Measurements from ENCODE around the gene ADAM10. TPM values are rescaled to one million over a fixed set of nuclear protein-coding genes. Genes with fewer than 3 reads are reported as not detected.
"Not testable (repeated sequence)": the region's sequence is repeated elsewhere in the genome, so short reads cannot be mapped to it uniquely, and the experiment has no call there.

ADAM10 gene
- total RNA-seq, 4 donors from 2014 or later, result 51.6 to 111 (median 63.3) TPM

DNA sequence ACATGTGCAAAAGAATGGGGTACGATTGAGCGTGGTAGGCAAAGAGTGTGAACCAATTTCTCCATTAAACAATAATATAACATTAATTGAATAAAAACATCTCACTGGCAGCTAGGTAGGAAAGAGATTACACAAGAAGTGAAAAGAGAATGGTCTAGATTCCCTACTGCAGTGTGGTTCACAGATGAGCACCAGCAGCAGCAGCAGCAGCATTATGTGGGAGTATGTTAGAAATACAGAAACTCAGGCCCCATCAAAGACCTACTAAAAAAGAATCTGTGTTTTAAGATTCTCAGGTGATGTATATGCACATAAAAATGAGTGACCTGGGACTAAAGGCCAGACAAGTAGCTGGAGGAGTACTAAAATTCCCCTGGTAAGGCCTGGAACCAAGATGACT is 118.2 kb downstream of the ADAM10 start:
- TF ChIP-seq, protein P1, sequence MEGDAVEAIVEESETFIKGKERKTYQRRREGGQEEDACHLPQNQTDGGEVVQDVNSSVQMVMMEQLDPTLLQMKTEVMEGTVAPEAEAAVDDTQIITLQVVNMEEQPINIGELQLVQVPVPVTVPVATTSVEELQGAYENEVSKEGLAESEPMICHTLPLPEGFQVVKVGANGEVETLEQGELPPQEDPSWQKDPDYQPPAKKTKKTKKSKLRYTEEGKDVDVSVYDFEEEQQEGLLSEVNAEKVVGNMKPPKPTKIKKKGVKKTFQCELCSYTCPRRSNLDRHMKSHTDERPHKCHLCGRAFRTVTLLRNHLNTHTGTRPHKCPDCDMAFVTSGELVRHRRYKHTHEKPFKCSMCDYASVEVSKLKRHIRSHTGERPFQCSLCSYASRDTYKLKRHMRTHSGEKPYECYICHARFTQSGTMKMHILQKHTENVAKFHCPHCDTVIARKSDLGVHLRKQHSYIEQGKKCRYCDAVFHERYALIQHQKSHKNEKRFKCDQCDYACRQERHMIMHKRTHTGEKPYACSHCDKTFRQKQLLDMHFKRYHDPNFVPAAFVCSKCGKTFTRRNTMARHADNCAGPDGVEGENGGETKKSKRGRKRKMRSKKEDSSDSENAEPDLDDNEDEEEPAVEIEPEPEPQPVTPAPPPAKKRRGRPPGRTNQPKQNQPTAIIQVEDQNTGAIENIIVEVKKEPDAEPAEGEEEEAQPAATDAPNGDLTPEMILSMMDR (IDR thresholded peaks at IDR 0.05), result no peak
- ATAC-seq (ENCODE audit: low FRiP score) (no peak), DNase-seq (ENCODE audit: low spot score) (no peak)

DNA sequence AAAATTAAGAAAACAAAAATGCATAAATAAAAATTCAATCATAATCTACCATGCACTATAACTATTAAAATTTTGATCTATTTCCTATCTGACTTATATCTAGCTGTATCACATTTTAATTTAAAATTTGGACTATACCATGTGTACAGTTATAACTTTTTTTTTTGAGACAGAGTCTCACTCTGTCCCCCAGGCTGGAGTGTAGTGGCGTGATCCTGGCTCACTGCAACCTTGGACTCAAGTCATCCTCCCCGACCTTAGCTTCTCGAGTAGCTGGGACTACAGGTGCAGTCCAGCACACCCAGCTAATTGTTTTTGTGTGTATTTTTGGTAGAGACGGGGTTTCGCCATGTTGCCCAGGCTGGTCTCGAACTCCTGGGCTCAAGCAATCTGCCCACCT is 119.9 kb downstream of the ADAM10 start:
- ATAC-seq (ENCODE audit: low FRiP score), result no peak
- no peak for DNase-seq (ENCODE audit: low spot score)
- TF ChIP-seq, protein P1 (IDR thresholded peaks at IDR 0.05), result no peak

DNA sequence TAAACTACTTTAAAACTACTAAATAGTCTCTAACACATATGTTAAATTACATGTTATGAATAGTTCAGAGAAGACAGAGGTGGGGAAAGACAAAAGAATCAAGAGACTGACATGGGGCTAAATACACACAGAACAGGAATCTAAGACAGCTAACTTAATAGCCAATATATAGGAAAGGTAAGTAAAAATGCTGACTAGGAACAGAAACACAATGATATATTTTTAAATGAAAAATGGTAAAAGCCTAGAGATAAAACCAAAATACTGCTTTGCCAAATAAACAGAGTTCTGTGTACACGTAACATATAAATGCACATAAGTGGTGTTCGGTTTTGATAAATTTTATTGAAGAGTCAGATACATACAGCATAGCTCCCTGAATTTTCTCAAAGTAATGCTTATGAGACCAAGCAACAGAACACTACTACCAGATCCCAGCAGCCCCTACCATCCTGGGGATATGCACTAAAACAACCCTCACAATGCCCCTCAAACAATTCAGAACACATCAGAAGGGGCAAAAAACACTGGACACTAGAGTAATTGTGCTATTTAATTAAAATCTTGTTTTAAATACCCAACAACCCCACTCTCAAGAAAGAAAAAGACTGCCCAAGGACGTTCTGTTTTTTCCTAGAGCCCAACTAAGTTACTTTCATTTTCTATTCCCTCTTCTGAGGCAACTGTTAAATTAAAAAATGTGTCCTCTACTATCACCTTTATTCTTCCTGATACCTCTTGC is 121.1 kb downstream of the ADAM10 start:
- TF ChIP-seq, protein P1 (IDR thresholded peaks at IDR 0.05), result no peak
- peak; percentile 64 for ATAC-seq (ENCODE audit: low FRiP score)
- no peak for DNase-seq (ENCODE audit: low spot score)

- ATAC-seq (ENCODE audit: low FRiP score) (no peak), DNase-seq (ENCODE audit: low spot score) (no peak)
- TF ChIP-seq, protein P1 (IDR thresholded peaks at IDR 0.05), result no peak
These were observed 121.8 kb downstream of the ADAM10 start for GRCh38 chr15:58627701-58628100.

DNA sequence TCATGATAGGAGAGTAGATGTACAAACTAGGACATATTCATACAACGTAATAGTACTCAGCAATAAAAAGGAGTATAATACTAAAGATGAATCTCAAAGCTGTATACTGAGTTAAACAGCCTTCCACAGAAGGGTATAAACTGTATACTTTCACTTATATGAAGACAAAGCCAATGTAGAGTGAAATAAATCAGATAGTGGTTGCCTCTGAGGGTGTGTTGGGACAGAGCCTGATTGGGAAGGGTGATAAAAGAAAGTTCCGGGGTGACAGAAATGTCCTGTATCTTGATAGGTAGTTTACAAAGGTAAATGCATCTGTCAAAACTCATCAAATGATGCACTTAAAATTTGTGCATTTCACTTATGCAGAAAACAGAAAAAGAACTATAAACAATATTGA is 122.5 kb downstream of the ADAM10 start:
- TF ChIP-seq, protein P1 (IDR thresholded peaks at IDR 0.05), result no peak
- DNase-seq (ENCODE audit: low spot score), result no peak
- no peak for ATAC-seq (ENCODE audit: low FRiP score)

DNA sequence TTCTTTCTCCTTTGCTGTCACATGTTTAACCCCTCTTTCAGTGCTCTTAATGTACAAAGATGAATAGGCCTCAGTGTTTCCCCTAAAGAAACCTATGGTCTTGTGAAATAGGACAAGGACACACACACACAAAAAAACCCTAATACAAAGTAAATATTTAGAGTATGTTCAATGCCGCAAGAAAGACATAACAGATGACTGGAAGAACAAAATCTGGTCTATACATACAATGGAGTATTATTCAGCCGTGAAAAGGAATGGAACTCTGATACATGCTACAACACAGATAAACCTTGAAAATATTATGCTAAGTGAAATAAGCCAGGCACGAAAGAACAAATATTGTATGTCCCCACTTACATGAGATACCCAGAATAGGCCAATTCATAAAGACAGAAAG is 123.1 kb downstream of the ADAM10 start:
- DNase-seq (ENCODE audit: low spot score) (no peak), ATAC-seq (ENCODE audit: low FRiP score) (no peak)
- TF ChIP-seq, protein P1 (IDR thresholded peaks at IDR 0.05), result no peak

DNA sequence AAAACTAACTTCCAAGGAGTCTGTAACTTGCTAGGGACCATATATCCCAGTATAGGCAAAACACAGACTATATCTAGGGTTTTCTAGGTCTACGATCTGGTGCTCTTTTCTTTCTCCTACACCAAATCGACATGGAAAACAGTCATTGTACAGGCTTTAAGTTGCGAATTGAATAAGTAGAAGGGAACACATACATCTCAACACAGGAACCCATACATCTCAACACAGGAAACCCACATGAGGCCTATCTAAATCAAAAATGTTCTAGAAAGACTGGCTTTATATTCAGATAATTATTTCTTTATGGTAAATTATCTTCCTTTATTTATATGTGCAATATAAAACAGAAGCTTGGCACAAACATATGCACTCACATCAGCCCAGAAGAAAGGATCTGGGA is 126.6 kb downstream of the ADAM10 start:
- DNase-seq (ENCODE audit: low spot score) (no peak), ATAC-seq (ENCODE audit: low FRiP score) (no peak)
- TF ChIP-seq, protein P1 (IDR thresholded peaks at IDR 0.05), result no peak

DNA sequence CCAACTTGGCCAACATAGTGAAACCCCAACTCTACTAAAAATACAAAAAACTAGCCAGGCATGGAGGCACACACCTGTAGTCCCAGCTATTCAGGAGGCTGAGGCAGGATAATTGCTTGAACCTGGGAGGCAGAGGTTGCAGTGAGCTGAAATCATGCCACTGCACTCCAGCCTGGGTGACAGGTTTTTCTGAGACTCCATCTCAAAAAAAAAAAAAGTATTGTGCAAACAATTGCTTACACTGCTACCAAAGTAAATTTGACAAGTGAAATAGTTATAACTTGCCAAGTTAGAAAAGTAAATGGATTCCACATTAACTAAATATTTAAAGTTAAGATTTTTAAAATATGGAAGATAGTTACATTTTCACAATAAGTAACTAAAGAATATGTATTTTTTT is 129.2 kb downstream of the ADAM10 start:
- not testable (repeated sequence) for ATAC-seq (ENCODE audit: low FRiP score); DNase-seq (ENCODE audit: low spot score)
